ENCODE measurements around the gene MACF1.
"Not testable (repeated sequence)": the region's sequence is repeated elsewhere in the genome, so short reads cannot be mapped to it uniquely, and the experiment has no call there.

MACF1 gene

DNA sequence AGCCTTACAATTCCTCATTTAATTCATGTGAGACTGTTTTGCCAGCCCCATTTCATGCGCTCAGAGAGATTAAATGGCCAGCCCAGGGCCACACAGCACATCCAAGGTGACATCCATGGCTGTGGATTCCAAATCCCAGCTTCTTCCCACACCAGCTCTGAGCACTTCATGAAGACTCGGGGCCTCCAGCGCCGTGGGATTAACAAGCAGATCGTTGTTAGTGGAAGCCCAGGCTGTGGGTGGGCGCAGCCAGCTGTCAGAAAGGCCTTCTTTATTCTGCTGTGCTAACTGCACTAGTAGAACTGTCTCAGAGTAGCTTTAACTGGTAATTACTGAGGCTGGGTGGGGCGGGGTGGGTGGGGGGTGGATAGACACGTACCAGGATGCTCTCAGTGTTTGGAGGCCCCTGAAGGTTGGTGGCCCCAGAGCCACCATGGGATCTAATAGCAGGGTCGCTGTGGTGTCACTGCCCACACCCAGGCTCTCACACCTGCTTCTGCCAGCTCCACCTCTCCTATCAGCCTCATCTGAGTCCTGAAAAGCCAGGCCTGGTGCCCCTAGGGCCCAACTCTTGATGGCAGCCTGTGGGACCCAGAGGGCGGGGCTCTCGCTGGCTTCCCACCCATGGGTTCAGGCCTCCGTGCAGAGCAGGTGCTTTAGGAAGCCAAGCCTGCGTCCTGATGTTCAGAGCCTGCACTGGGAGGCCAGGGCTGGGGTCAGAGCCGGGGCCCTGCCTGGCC is 290.3 kb downstream of the MACF1 start:
- FAIRE-seq = no peak
- TF ChIP-seq POLR2AphosphoS5 (IDR thresholded peaks at IDR 0.05; ENCODE audit: low read depth, low read length) (no peak), TAF1 (IDR thresholded peaks at IDR 0.05; ENCODE audit: low read depth, low read length) (no peak), POLR2A (IDR thresholded peaks at IDR 0.05; ENCODE audit: low read depth, low read length) (no peak), POU2F2 (IDR thresholded peaks at IDR 0.05; ENCODE audit: low read depth, low read length) (no peak), SPI1 (IDR thresholded peaks at IDR 0.05; ENCODE audit: low read depth, low read length) (no peak), PAX5 (IDR thresholded peaks at IDR 0.05; ENCODE audit: insufficient read depth, low read length, severe bottlenecking) (no peak)
- DNase-seq (ENCODE audit: insufficient read length, low spot score) = no peak

GRCh38 chr1:39496520-39496919 is 292.0 kb downstream of the MACF1 start:
- FAIRE-seq; DNase-seq (ENCODE audit: insufficient read length, low spot score): not testable (repeated sequence)

- no peak for DNase-seq (ENCODE audit: insufficient read length, low spot score)
- TF ChIP-seq PAX5 (IDR thresholded peaks at IDR 0.05; ENCODE audit: insufficient read depth, low read length, severe bottlenecking) = no peak
- no peak for TF ChIP-seq TAF1 (IDR thresholded peaks at IDR 0.05; ENCODE audit: low read depth, low read length)
- no peak for TF ChIP-seq POLR2AphosphoS5 (IDR thresholded peaks at IDR 0.05; ENCODE audit: low read depth, low read length)
- no peak for TF ChIP-seq POU2F2 (IDR thresholded peaks at IDR 0.05; ENCODE audit: low read depth, low read length)
- no peak for TF ChIP-seq POLR2A (IDR thresholded peaks at IDR 0.05; ENCODE audit: low read depth, low read length)
- TF ChIP-seq SPI1 (IDR thresholded peaks at IDR 0.05; ENCODE audit: low read depth, low read length) = no peak
- no peak for FAIRE-seq
These were observed 293.1 kb downstream of the MACF1 start for GRCh38 chr1:39497585-39497984.

DNA sequence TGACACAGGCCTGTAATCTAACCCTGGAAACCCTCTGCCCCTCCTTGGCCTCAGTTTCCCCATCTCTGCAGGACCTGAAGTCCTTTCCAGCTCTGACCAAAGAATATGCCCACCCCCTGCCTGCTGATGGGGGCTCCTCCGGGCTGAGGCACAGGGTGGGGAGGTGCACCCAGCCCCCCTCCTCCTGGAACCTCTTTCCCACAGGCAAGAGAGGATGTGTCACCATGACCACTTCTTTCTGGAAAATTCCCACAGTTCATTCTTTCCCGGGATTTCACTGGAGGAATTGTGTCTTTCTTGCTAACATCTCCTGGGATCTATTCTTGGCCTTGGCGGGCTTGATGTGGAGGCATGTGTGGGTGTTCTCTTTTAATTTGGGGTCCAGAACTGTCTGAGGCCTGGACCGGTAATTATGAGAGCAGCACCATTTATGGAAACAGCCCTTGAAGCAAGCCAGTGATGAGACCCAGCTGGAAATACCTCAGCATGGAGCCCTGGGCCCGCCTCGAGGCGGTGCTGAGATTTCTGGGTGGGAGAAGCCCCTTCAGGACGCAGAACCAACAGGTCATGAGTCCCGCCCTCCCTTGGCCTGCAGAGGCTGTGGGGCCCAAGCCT is 293.7 kb downstream of the MACF1 start:
- DNase-seq (ENCODE audit: insufficient read length, low spot score); FAIRE-seq: not testable (repeated sequence)

DNA sequence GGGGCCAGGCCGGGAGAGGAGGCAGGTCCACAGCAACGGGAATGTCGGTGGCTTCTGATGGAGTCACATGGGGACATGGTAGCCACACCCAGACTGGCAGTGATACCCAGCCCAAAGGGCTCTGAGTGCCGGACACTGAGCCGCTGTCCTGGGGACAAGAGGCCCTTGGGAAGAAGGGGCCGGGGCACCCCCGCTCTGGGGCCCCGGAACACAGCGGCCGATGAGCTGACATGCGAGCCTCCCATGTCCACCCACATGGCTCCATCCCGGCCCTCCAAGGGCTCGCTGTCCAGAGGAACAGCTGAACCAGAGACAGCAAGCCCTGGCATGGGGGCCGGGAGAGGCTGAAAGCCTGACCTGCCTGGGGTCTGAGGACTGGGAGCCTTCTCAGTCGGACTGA is 294.3 kb downstream of the MACF1 start:
- DNase-seq (ENCODE audit: insufficient read length, low spot score); FAIRE-seq: not testable (repeated sequence)

GRCh38 chr1:39499668-39500067 is 295.2 kb downstream of the MACF1 start:
- FAIRE-seq = no peak

GRCh38 chr1:39500862-39501389 is 296.4 kb downstream of the MACF1 start:
- no peak for FAIRE-seq
- no peak for TF ChIP-seq POLR2A (IDR thresholded peaks at IDR 0.05; ENCODE audit: low read depth, low read length)
- TF ChIP-seq POU2F2 (IDR thresholded peaks at IDR 0.05; ENCODE audit: low read depth, low read length) = no peak
- TF ChIP-seq TAF1 (IDR thresholded peaks at IDR 0.05; ENCODE audit: low read depth, low read length) = no peak
- no peak for TF ChIP-seq SPI1 (IDR thresholded peaks at IDR 0.05; ENCODE audit: low read depth, low read length)
- no peak for TF ChIP-seq PAX5 (IDR thresholded peaks at IDR 0.05; ENCODE audit: insufficient read depth, low read length, severe bottlenecking)
- no peak for TF ChIP-seq POLR2AphosphoS5 (IDR thresholded peaks at IDR 0.05; ENCODE audit: low read depth, low read length)
- no peak for DNase-seq (ENCODE audit: insufficient read length, low spot score)

More at GRCh38 chr1:39499668-39500067, 295.2 kb downstream of the MACF1 start:
- DNase-seq (ENCODE audit: insufficient read length, low spot score) = no peak
- TF ChIP-seq POLR2AphosphoS5 (IDR thresholded peaks at IDR 0.05; ENCODE audit: low read depth, low read length) (no peak), POLR2A (IDR thresholded peaks at IDR 0.05; ENCODE audit: low read depth, low read length) (no peak), SPI1 (IDR thresholded peaks at IDR 0.05; ENCODE audit: low read depth, low read length) (no peak), TAF1 (IDR thresholded peaks at IDR 0.05; ENCODE audit: low read depth, low read length) (no peak), PAX5 (IDR thresholded peaks at IDR 0.05; ENCODE audit: insufficient read depth, low read length, severe bottlenecking) (no peak), POU2F2 (IDR thresholded peaks at IDR 0.05; ENCODE audit: low read depth, low read length) (no peak)

GRCh38 chr1:39501666-39502065 is 297.2 kb downstream of the MACF1 start:
- FAIRE-seq = no peak
- DNase-seq (ENCODE audit: insufficient read length, low spot score) = no peak

GRCh38 chr1:39504436-39504835 is 299.9 kb downstream of the MACF1 start:
- not testable (repeated sequence) for DNase-seq (ENCODE audit: insufficient read length, low spot score); FAIRE-seq

More at GRCh38 chr1:39501666-39502065, 297.2 kb downstream of the MACF1 start:
- TF ChIP-seq POU2F2 (IDR thresholded peaks at IDR 0.05; ENCODE audit: low read depth, low read length) (no peak), TAF1 (IDR thresholded peaks at IDR 0.05; ENCODE audit: low read depth, low read length) (no peak), SPI1 (IDR thresholded peaks at IDR 0.05; ENCODE audit: low read depth, low read length) (no peak), POLR2AphosphoS5 (IDR thresholded peaks at IDR 0.05; ENCODE audit: low read depth, low read length) (no peak), POLR2A (IDR thresholded peaks at IDR 0.05; ENCODE audit: low read depth, low read length) (no peak), PAX5 (IDR thresholded peaks at IDR 0.05; ENCODE audit: insufficient read depth, low read length, severe bottlenecking) (no peak)

GRCh38 chr1:39505289-39505688 is 300.8 kb downstream of the MACF1 start:
- TF ChIP-seq TAF1 (IDR thresholded peaks at IDR 0.05; ENCODE audit: low read depth, low read length) = no peak
- TF ChIP-seq POLR2A (IDR thresholded peaks at IDR 0.05; ENCODE audit: low read depth, low read length) = no peak
- no peak for TF ChIP-seq PAX5 (IDR thresholded peaks at IDR 0.05; ENCODE audit: insufficient read depth, low read length, severe bottlenecking)
- no peak for TF ChIP-seq POLR2AphosphoS5 (IDR thresholded peaks at IDR 0.05; ENCODE audit: low read depth, low read length)
- no peak for TF ChIP-seq POU2F2 (IDR thresholded peaks at IDR 0.05; ENCODE audit: low read depth, low read length)
- TF ChIP-seq SPI1 (IDR thresholded peaks at IDR 0.05; ENCODE audit: low read depth, low read length) = no peak
- FAIRE-seq (no peak), DNase-seq (ENCODE audit: insufficient read length, low spot score) (no peak)

All from GM12891 (cell line).